GM12878 (cell line): ENCODE measurements around the gene GCC2. TPM values are rescaled to one million over a fixed set of nuclear protein-coding genes. Genes with fewer than 3 reads are reported as not detected.

Source experiments
- BMI1 ChIP-seq: fragments of 450-650 bp; IDR thresholded peaks from 2 replicates; pipeline ENCODE4 v1.6.1; 2016; ENCODE audit warnings: mild to moderate bottlenecking, moderate library complexity, borderline replicate concordance
- CREB1 ChIP-seq: IDR thresholded peaks from 2 replicates; pipeline ENCODE4 v1.6.1; 2012; ENCODE audit warnings: low read depth, mild to moderate bottlenecking, inconsistent platforms
- EGR1 ChIP-seq, 2 experiments: IDR thresholded peaks; 1 replicate in 1 of 2; 2 replicates in 1 of 2; pipeline ENCODE4 v1.6.1; 2011 to 2012; ENCODE audit warnings: low read depth in 2 of 2, low read length in 2 of 2, borderline replicate concordance in 1 of 2, mild to moderate bottlenecking in 1 of 2, moderate library complexity in 1 of 2
- EP300 ChIP-seq, 2 experiments: fragments of 150-350 bp in 1 of 2; IDR thresholded peaks; 2 replicates each; pipeline ENCODE4 v1.6.1; 2011 to 2012; ENCODE audit warnings: low read depth in 2 of 2, low read length in 2 of 2, borderline replicate concordance in 1 of 2, improper control_type of control experiment in 1 of 2, inconsistent platforms in 1 of 2; ENCODE audit not compliant: control insufficient read depth in 1 of 2
- ETV6 ChIP-seq, 2 experiments: fragments of 450-650 bp in 1 of 2; IDR thresholded peaks in 1 of 2; conservative IDR thresholded peaks in 1 of 2; 2 replicates each; pipeline ENCODE4 v1.6.1; 2014; ENCODE audit warnings: antibody characterized with exemption in 1 of 2, borderline replicate concordance in 1 of 2, low read depth in 1 of 2, mild to moderate bottlenecking in 1 of 2, moderate library complexity in 1 of 2
- FOXM1 ChIP-seq: IDR thresholded peaks from 2 replicates; pipeline ENCODE4 v1.6.1; 2012; ENCODE audit warnings: low read depth, mild to moderate bottlenecking, inconsistent platforms, low read length, moderate library complexity
- MEF2A ChIP-seq: IDR thresholded peaks from 2 replicates; pipeline ENCODE4 v1.6.1; 2011; ENCODE audit warnings: low read depth, mild to moderate bottlenecking, low read length, moderate library complexity; ENCODE audit not compliant: insufficient read depth
- MYB ChIP-seq: fragments of 150-350 bp; IDR thresholded peaks from 2 replicates; pipeline ENCODE4 v1.6.1; 2014; ENCODE audit warnings: mild to moderate bottlenecking, low read depth, low read length, borderline replicate concordance
- NBN ChIP-seq: fragments of 450-650 bp; IDR thresholded peaks from 2 replicates; pipeline ENCODE4 v1.6.1; 2016
- NFIC ChIP-seq: IDR thresholded peaks from 2 replicates; pipeline ENCODE4 v1.6.1; 2012; ENCODE audit warnings: low read depth, mild to moderate bottlenecking, inconsistent platforms, low read length, moderate library complexity
- NR2F1 ChIP-seq: fragments of 450-650 bp; conservative IDR thresholded peaks from 2 replicates; pipeline ENCODE4 v1.6.1; 2017; ENCODE audit warnings: mild to moderate bottlenecking
- RBBP5 ChIP-seq: fragments of 200-600 bp; sonication (generic); conservative IDR thresholded peaks from 2 replicates; pipeline ENCODE4 v1.6.1; 2016
- RELB ChIP-seq: fragments of 450-650 bp; IDR thresholded peaks from 2 replicates; pipeline ENCODE4 v1.6.1; 2017; ENCODE audit warnings: low read depth, mild to moderate bottlenecking, moderate library complexity
- RUNX3 ChIP-seq: IDR thresholded peaks from 2 replicates; pipeline ENCODE4 v1.6.1; 2012; ENCODE audit warnings: low read length, inconsistent platforms
- SP1 ChIP-seq: IDR thresholded peaks from one replicate; pipeline ENCODE4 v1.6.1; 2011; ENCODE audit warnings: low read depth, low read length
- SRF ChIP-seq, 2 experiments: IDR thresholded peaks; 2 replicates each; pipeline ENCODE4 v1.6.1; 2011; ENCODE audit warnings: low read depth in 2 of 2, low read length in 2 of 2, mild to moderate bottlenecking in 1 of 2, moderate library complexity in 1 of 2
- SUPT20H ChIP-seq: IDR thresholded peaks from 2 replicates; pipeline ENCODE4 v1.6.1; 2011; ENCODE audit warnings: low read depth, mild to moderate bottlenecking, low read length, moderate library complexity, borderline replicate concordance; ENCODE audit not compliant: control insufficient read depth
- polyA plus RNA-seq, 11 experiments: library from polyadenylated mRNA; depleted of rRNA in 4 of 11; unstranded in 6 of 11; stranded (reverse) in 5 of 11; fragments of >200 nt; fragmentation: Nextera tagmentation in 4 of 11; fragmentation: Illumina TruSeq in 1 of 11; extraction: Ambion mirVana in 4 of 11; extraction: Trizol in 1 of 11; gene quantifications; 1 replicate in 1 of 11; 2 replicates in 10 of 11; pipeline versions ENCODE4 v1.2.1 to v1.2.3, GENCODE V29; 2011 to 2016; ENCODE audit warnings: inconsistent platforms in 2 of 11, missing spikeins in 2 of 11, low read depth in 1 of 11
- total RNA-seq, 4 experiments: library from RNA; depleted of rRNA in 3 of 4; stranded (reverse); fragments of >200 nt in 3 of 4; fragmentation: Illumina TruSeq in 1 of 4; extraction: Trizol in 1 of 4; gene quantifications; 2 replicates each; pipeline versions ENCODE4 v1.2.1 to v1.2.3, GENCODE V29; 2013 to 2021

GCC2 gene
- total and polyA plus RNA-seq, 10 of the 15 experiments (the other 5 are each of a cell fraction or from before 2014, with no cell fraction given) = 11.8 to 35.5 (median 25.4) TPM

- TF ChIP-seq RELB = no peak; the same call in 1 of the 2 replicates
- TF ChIP-seq MEF2A = no peak
- peak in 1 of 2 experiments; percentile 38; a peak in 2 of 4 replicates for TF ChIP-seq EP300 (IDR thresholded peaks at IDR 0.05; ENCODE audit: borderline replicate concordance in 1 of 2, control insufficient read depth in 1 of 2, low read depth in 2 of 2, low read length in 2 of 2)
- TF ChIP-seq EGR1 (IDR thresholded peaks at IDR 0.05; ENCODE audit: borderline replicate concordance in 1 of 2, low read depth in 2 of 2, low read length in 2 of 2) = peak; percentile 7 to 12; a peak in 2 of 3 replicates
- peak; percentile 86; the same call in 1 of the 2 replicates for TF ChIP-seq NBN
- TF ChIP-seq RBBP5 = no peak
- TF ChIP-seq FOXM1 = no peak
- TF ChIP-seq SRF (IDR thresholded peaks at IDR 0.05; ENCODE audit: low read depth in 2 of 2, low read length in 2 of 2) = no peak
- no peak for TF ChIP-seq RUNX3
- no peak for TF ChIP-seq SUPT20H
- peak; percentile 92 for TF ChIP-seq CREB1
- no peak for TF ChIP-seq MYB
- peak; percentile 95 for TF ChIP-seq BMI1
- peak in 1 of 2 experiments; percentile 71; a peak in 2 of 4 replicates for TF ChIP-seq ETV6 (conservative IDR thresholded peaks at IDR 0.05 in 1 of 2, IDR thresholded peaks at IDR 0.05 in 1 of 2; ENCODE audit: borderline replicate concordance in 1 of 2, low read depth in 1 of 2)
- TF ChIP-seq NR2F1 = peak; percentile 98
- TF ChIP-seq NFIC = no peak
- peak; percentile 63 for TF ChIP-seq SP1
Measured at GRCh38 chr2:108448678-108449409, at the start of gene GCC2 (continued).
